Hepatic stellate cell (primary cell): ENCODE data around the gene RNU5B-1.
"Not testable (repeated sequence)": the region's sequence is repeated elsewhere in the genome, so short reads cannot be mapped to it uniquely, and the experiment has no call there.

Experiments
- DNase-seq: peaks from one replicate; pipeline ENCODE4 v3.0.0; 2011; ENCODE audit warnings: low spot score

The RNU5B-1 gene

GRCh38 chr15:65343374-65343981 is 39.0 kb downstream of the RNU5B-1 start:
- no peak for DNase-seq

GRCh38 chr15:65344214-65344913 is 39.9 kb downstream of the RNU5B-1 start:
- DNase-seq = no peak

DNA sequence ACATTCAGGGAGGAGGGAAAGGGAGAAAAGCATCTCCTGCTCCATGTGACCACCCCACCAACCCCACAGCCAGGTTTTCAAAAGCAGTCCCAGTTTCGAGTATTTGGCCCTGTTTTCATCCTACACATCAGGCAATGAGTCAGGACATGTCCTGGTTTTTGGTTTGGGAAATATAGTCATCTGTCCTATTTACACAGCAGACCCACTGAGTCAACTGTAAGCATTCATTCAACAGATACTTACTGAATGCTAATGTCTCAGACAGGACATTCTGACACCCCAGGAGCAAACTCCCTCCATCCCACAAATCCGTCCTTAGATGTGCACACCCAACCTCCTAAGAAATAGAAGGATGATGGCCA is 40.4 kb downstream of the RNU5B-1 start:
- no peak for DNase-seq

DNA sequence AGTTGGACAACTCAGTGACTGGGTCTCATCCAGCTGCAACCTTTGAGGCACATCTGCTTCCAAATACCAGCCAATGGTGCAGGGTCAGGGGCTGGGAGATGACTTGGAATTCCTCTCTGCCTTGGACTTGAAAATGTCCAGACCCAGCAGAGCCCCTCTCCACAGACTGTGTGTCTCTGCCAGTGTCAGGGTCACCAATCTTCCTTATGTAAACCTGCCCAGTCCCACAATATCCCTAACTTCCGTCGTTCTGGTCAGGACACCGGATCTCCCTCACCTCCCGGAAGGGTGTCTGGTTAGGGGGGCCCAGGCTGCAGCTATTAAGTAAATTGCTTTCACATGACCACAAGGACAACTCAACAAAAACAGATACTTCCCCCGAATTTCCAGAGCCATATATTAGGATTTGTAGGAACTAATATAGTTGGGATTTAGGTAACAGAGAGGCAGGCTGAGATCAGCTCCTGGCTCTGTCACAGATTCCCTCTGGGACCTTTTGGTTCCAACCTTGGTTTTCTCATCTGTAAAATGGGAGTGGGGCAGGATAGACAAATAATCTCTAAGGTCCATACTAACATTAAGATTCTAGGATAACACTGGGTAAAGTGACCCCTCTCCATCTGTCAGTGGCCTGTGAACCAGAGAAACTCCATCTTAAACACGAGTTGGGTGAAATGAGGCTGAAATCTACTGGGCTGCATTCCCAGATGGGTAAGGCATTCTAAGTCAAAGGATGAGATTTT is 42.5 kb downstream of the RNU5B-1 start:
- DNase-seq = no peak

DNA sequence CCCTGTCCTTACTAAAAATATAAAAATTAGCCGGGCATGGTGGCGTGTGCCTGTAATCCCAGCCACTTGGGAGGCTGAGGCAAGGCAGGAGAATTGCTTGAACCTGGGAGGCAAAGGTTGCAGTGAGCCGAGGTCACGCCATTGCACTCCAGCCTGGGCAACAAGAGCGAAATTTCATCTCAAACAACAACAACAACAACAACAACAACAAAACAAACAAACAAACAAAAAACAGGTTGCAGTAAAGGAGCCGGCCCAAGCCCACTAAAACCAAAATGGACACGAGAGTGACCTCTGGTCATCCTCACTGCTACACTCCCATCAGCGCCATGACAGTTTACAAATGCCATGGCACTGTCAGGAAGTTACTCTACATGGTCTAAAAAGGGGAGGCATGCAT is 43.3 kb downstream of the RNU5B-1 start:
- not testable (repeated sequence) for DNase-seq

GRCh38 chr15:65349338-65349737 is 44.9 kb downstream of the RNU5B-1 start:
- DNase-seq = no peak

DNA sequence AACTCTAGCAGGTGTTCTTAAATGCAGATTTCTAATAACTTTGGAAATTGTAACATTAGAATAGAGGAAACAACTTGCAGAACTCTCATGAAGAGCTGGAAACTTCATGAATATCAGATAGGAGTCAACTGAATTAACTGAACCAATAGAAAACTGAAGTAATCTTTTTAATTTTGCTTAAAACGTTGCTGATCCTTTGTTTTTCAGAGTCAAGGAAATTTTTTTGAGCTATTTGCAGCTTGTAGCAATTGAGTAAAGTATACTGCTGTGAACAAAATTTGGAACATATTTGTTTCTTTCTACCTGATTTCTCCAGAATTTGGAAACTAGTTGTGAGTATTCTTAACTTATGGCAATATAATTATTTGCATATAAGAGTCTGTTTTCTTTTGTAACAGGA is 47.5 kb downstream of the RNU5B-1 start:
- not testable (repeated sequence) for DNase-seq
